HG03469 (cell line): ENCODE measurements around the gene C5orf24.

Source experiments
- ATAC-seq: cut with Tn5 transposase; IDR thresholded peaks from one replicate; pipeline ENCODE4 v1.9.1; 2021; ENCODE audit warnings: mild to moderate bottlenecking, moderate library complexity, moderate number of reproducible peaks; ENCODE audit not compliant: unreplicated experiment

Gene C5orf24

GRCh38 chr5:134905246-134905996 lies 59.7 kb downstream of the C5orf24 start:
- peak; percentile 5 for ATAC-seq

DNA sequence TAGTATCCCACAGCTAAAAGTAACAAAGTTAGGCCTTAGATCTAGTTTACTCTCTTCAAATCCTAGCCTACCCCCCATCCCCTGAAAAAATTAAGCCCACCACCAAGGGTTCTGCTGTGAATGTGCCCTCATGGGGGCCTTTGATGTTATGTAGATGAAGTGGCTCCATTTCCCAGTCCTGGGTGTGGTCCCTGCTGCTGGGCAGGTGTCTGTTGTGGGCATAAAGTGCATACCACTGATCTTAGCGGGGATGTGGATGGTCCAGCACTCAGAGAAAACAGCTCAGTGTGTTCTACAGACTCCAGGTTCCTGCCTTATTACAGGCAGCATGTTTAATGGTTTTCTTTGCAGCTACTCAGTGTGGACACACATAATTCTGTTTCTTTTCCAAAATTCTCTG lies 61.0 kb downstream of the C5orf24 start:
- no peak for ATAC-seq
